GM12878 (cell line): ENCODE results near the gene B4GALT5. TPM values are rescaled to one million over a fixed set of nuclear protein-coding genes. Genes with fewer than 3 reads are reported as not detected.

Experiments used
- ATAC-seq: fragments of 200-7000 bp; cut with Tn5 transposase; 3 replicates; pipeline ENCODE4 v1.9.1; 2020; ENCODE audit warnings: mild to moderate bottlenecking, moderate library complexity
- BruUV-seq: library from RNA; stranded (reverse); fragments of 400-500 nt; replicated peaks from 2 replicates; lab custom pipeline; 2021; lab: Mats Ljungman, UMichigan
- CTCF ChIA-PET: fragments of 300-600 bp; sonication (Branson Sonifier 250); formaldehyde crosslinking; extraction: SDS; loops from one replicate; lab custom pipeline; 2021; ENCODE audit warnings: inconsistent platforms; lab: Yijun Ruan, JAX
- POLR2A ChIA-PET: fragments of 350-600 bp; formaldehyde crosslinking; extraction: SDS; loops from one replicate; lab custom pipeline; 2021; ENCODE audit warnings: inconsistent platforms; lab: Charles Lee
- RAD21 ChIA-PET: fragments of 300-600 bp; sonication (Branson Sonifier 250); formaldehyde crosslinking; loops from one replicate; lab custom pipeline; 2023; ENCODE audit warnings: antibody characterized with exemption; ENCODE audit not compliant: unreplicated experiment; lab: Charles Lee
- SMC1A ChIA-PET: fragments of 300-600 bp; sonication (Branson Sonifier 250); formaldehyde crosslinking; loops from one replicate; lab custom pipeline; 2023; ENCODE audit not compliant: unreplicated experiment, uncharacterized antibody; lab: Charles Lee
- DNase-seq: peaks from one replicate; pipeline ENCODE4 v3.0.0-alpha.2; 2011; ENCODE audit warnings: low read depth, low spot score
- FAIRE-seq: peaks from 3 replicates; lab custom pipeline; 2011; peaks lifted over from hg19 to GRCh38; lab: Jason Lieb, UNC
- H2AFZ ChIP-seq: 2 replicates; pipeline ENCODE4 v1.6.0; 2011; ENCODE audit warnings: low read depth, low read length, control low read depth; ENCODE audit not compliant: control insufficient read depth
- H3K27ac ChIP-seq: 2 replicates; pipeline ENCODE4 v1.5.1; 2011; ENCODE audit warnings: control low read depth; ENCODE audit not compliant: control insufficient read depth, insufficient read depth
- H3K27me3 ChIP-seq, 2 experiments: replicated peaks in 1 of 2; 2 replicates each; pipeline versions ENCODE4 v1.6.0 to v1.6.1; 2011; ENCODE audit warnings: low read length in 1 of 2; ENCODE audit not compliant: control insufficient read depth in 2 of 2, insufficient read depth in 2 of 2
- H3K36me3 ChIP-seq, 2 experiments: 2 replicates each; pipeline ENCODE4 v1.5.1; 2011; ENCODE audit warnings: low read length in 1 of 2; ENCODE audit not compliant: control insufficient read depth in 2 of 2, insufficient read depth in 2 of 2
- H3K4me1 ChIP-seq: 2 replicates; pipeline ENCODE4 v1.6.1; 2011; ENCODE audit warnings: mild to moderate bottlenecking, low read length, moderate library complexity, mixed read lengths; ENCODE audit not compliant: control insufficient read depth, insufficient read depth
- H3K4me2 ChIP-seq: 2 replicates; pipeline ENCODE4 v1.6.0; 2011; ENCODE audit warnings: control low read depth; ENCODE audit not compliant: control insufficient read depth, insufficient read depth
- H3K4me3 ChIP-seq: fragments of 200-600 bp; sonication (generic); 2 replicates; pipeline ENCODE4 v1.5.1; 2016
- H3K79me2 ChIP-seq: 2 replicates; pipeline ENCODE4 v1.6.0; 2011; ENCODE audit warnings: low read length; ENCODE audit not compliant: control insufficient read depth, insufficient read depth
- H3K9ac ChIP-seq: 2 replicates; pipeline ENCODE4 v1.8.0; 2011; ENCODE audit warnings: low read length, control low read depth, mixed read lengths; ENCODE audit not compliant: control insufficient read depth, insufficient read depth
- H3K9me3 ChIP-seq: replicated peaks from 3 replicates; pipeline ENCODE4 v1.5.1; 2011; ENCODE audit warnings: mild to moderate bottlenecking, low read length; ENCODE audit not compliant: control insufficient read depth, insufficient read depth
- H4K20me1 ChIP-seq: 2 replicates; pipeline ENCODE4 v1.6.0; 2011; ENCODE audit not compliant: control insufficient read depth, insufficient read depth
- BACH1 ChIP-seq: fragments of 450-650 bp; IDR thresholded peaks from 2 replicates; pipeline ENCODE4 v1.6.1; 2017; ENCODE audit warnings: mild to moderate bottlenecking, borderline replicate concordance
- CHD1 ChIP-seq: IDR thresholded peaks from 2 replicates; pipeline ENCODE4 v1.6.1; 2012; ENCODE audit warnings: low read depth, low read length, improper control_type of control experiment
- CREM ChIP-seq: IDR thresholded peaks from 2 replicates; pipeline ENCODE4 v1.6.1; 2014; ENCODE audit warnings: antibody characterized with exemption, low read depth
- E2F8 ChIP-seq: fragments of 450-650 bp; IDR thresholded peaks from 2 replicates; pipeline ENCODE4 v1.6.1; 2018; ENCODE audit warnings: mild to moderate bottlenecking, low read depth, moderate library complexity; ENCODE audit not compliant: partially characterized antibody
- IKZF2 ChIP-seq, 2 experiments: fragments of 450-650 bp; IDR thresholded peaks; 2 replicates each; pipeline ENCODE4 v1.6.1; 2017; ENCODE audit warnings: mild to moderate bottlenecking in 2 of 2, moderate library complexity in 2 of 2
- NR2F1 ChIP-seq: fragments of 450-650 bp; conservative IDR thresholded peaks from 2 replicates; pipeline ENCODE4 v1.6.1; 2017; ENCODE audit warnings: mild to moderate bottlenecking
- RCOR1 ChIP-seq: conservative IDR thresholded peaks from 2 replicates; pipeline ENCODE4 v1.6.1; 2012; ENCODE audit warnings: low read depth, low read length, improper control_type of control experiment
- RELB ChIP-seq: fragments of 450-650 bp; IDR thresholded peaks from 2 replicates; pipeline ENCODE4 v1.6.1; 2017; ENCODE audit warnings: low read depth, mild to moderate bottlenecking, moderate library complexity
- SPI1 ChIP-seq: IDR thresholded peaks from 2 replicates; pipeline ENCODE4 v1.6.1; 2011; ENCODE audit warnings: low read depth, mild to moderate bottlenecking, low read length, moderate library complexity, borderline replicate concordance; ENCODE audit not compliant: insufficient read depth
- SREBF1 ChIP-seq: IDR thresholded peaks from 2 replicates; pipeline ENCODE4 v1.6.1; 2012; ENCODE audit warnings: mild to moderate bottlenecking, low read length
- TCF7 ChIP-seq: IDR thresholded peaks from 2 replicates; pipeline ENCODE4 v1.6.1; 2014; ENCODE audit warnings: antibody characterized with exemption, borderline replicate concordance
- ZNF217 ChIP-seq: fragments of 450-650 bp; IDR thresholded peaks from 2 replicates; pipeline ENCODE4 v1.6.1; 2017; ENCODE audit warnings: antibody characterized with exemption, mild to moderate bottlenecking
- WGBS: methylation state at CpG from one replicate; pipeline ENCODE4 v1.1.6; 2016; ENCODE audit warnings: low lambda C conversion rate; ENCODE audit not compliant: insufficient replicate concordance, insufficient coverage; ENCODE audit errors: missing lambda C conversion rate; 5-methylcytosine and 5-hydroxymethylcytosine counted together
- in situ Hi-C: fragments of 300-500 bp; cut with MboI; formaldehyde crosslinking; loops from 9 replicates; pipeline ENCODE4 v1.14.3; 2018; ENCODE audit warnings: mixed read lengths
- intact Hi-C: fragments of 100-400 bp; cut with micrococcal nuclease; formaldehyde crosslinking; loops from one replicate; pipeline ENCODE4 v1.14.2; 2022; ENCODE audit not compliant: unreplicated experiment
- polyA plus RNA-seq, 11 experiments: library from polyadenylated mRNA; depleted of rRNA in 4 of 11; unstranded in 6 of 11; stranded (reverse) in 5 of 11; fragments of >200 nt; fragmentation: Nextera tagmentation in 4 of 11; fragmentation: Illumina TruSeq in 1 of 11; extraction: Ambion mirVana in 4 of 11; extraction: Trizol in 1 of 11; gene quantifications; 1 replicate in 1 of 11; 2 replicates in 10 of 11; pipeline versions ENCODE4 v1.2.1 to v1.2.3, GENCODE V29; 2011 to 2016; ENCODE audit warnings: inconsistent platforms in 2 of 11, missing spikeins in 2 of 11, low read depth in 1 of 11
- total RNA-seq, 4 experiments: library from RNA; depleted of rRNA in 3 of 4; stranded (reverse); fragments of >200 nt in 3 of 4; fragmentation: Illumina TruSeq in 1 of 4; extraction: Trizol in 1 of 4; gene quantifications; 2 replicates each; pipeline versions ENCODE4 v1.2.1 to v1.2.3, GENCODE V29; 2013 to 2021

The B4GALT5 gene
- total and polyA plus RNA-seq, 10 of the 15 experiments (the other 5 are each of a cell fraction or from before 2014, with no cell fraction given) = 2.0 to 55.5 (median 20.2) TPM

DNA sequence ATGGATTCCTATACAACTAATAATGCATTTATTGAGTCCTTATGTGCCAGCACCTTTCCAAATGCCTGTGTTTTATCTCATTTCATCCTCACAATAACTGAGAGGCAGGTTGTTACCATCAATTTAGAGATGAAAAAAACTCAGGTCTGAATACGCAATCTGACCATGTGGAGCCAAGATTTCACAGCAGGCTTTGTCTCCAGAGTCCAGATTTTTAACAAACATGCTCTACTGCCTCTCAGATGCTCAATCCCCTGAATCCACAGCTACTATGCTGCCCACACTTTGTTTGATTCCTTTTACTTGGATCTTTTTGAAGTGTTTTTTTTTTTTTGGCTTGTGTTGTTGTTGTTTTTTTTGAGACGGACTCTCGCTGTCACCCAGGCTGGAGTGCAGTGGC is 46.8 kb downstream of the B4GALT5 start:
- H3K9me3 ChIP-seq = no peaks in the 10 kb centered on the region
- H3K4me3 ChIP-seq = no peak overlapping the region
- DNase-seq (no peak), ATAC-seq (no peak), FAIRE-seq (no peak)
- H3K9ac ChIP-seq = no peak overlapping the region
- CTCF ChIA-PET = interaction anchor here (3.6 kb wide), 1 partner anchor 179 kb away, joined by 22 read pairs; no protein-coding TSS in a partner anchor
- no peak overlapping the region for H3K27ac ChIP-seq
- TF ChIP-seq CREM (no peak), NR2F1 (no peak), RCOR1 (no peak)
- RAD21 ChIA-PET = interaction anchor here (2.8 to 3.9 kb wide), 3 partner anchors 8 to 155 kb away, joined by 12 to 36 read pairs (median 15); no protein-coding TSS in a partner anchor
- peaks cover 85% of the 10 kb centered on the region for H3K79me2 ChIP-seq
- H3K27me3 ChIP-seq = no peaks in the 10 kb centered on the region
- H3K36me3 ChIP-seq = no peaks in the 10 kb centered on the region
- intact Hi-C loops (no loop called here), in situ Hi-C loops (no loop called here)
- H2AFZ ChIP-seq = no peak overlapping the region
- 67% methylated on average over 3 of the region's 3 CpGs for WGBS
- no peaks in the 10 kb centered on the region for H4K20me1 ChIP-seq
- SMC1A ChIA-PET = interaction anchor here (1.3 to 8.3 kb wide), 3 partner anchors 37 to 146 kb away, joined by 5 to 110 read pairs (median 89); no protein-coding TSS in a partner anchor
- no TSS peak for BruUV-seq
- POLR2A ChIA-PET = interaction anchor here (0.6 to 1.6 kb wide), 2 partner anchors 9 to 39 kb away, joined by 4 to 6 read pairs; no protein-coding TSS in a partner anchor
- H3K4me2 ChIP-seq = no peak overlapping the region
- H3K4me1 ChIP-seq = peaks cover 52% of the 10 kb centered on the region

DNA sequence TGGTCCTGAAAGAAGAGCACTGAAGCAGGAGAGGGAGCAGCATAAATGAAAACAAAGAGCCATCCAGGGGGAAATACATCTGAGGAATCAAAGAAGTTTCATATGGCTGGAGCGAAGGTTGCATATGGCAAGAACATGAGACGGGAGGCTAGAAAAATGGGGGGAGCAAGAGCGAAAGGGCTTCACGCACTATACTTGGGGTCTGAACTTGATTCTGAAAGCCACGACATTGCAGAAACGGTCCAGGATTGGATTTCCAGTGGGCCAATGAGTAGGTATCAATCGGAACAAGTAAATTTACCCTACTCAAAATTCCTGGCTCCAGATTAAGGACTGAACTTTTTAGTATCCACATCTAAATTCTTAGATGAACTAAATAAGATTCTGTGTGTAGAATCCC is 47.9 kb downstream of the B4GALT5 start:
- DNase-seq = no peak
- ChIA-PET CTCF (interaction anchor here (1.9 kb wide), 1 partner anchor 180 kb away, joined by 6 read pairs; no protein-coding TSS in a partner anchor), SMC1A (interaction anchor here (0.8 to 8.3 kb wide), 5 partner anchors 9 to 82 kb away, joined by 3 to 110 read pairs (median 3); no protein-coding TSS in a partner anchor), RAD21 (interaction anchor here (0.8 kb wide), 1 partner anchor 13 kb away, joined by 4 read pairs; no protein-coding TSS in a partner anchor), POLR2A (no interaction called here)
- no peak overlapping the region for H3K9ac ChIP-seq
- 98% methylated on average over 7 of the region's 7 CpGs for WGBS
- ATAC-seq = no peak
- peaks cover 83% of the 10 kb centered on the region for H3K79me2 ChIP-seq
- intact Hi-C loops (no loop called here), in situ Hi-C loops (no loop called here)
- no peak overlapping the region for H3K27ac ChIP-seq
- FAIRE-seq = no peak
- no peaks in the 10 kb centered on the region for H3K9me3 ChIP-seq
- H3K4me1 ChIP-seq = peaks cover 51% of the 10 kb centered on the region
- no peak overlapping the region for H3K4me3 ChIP-seq
- H3K27me3 ChIP-seq = no peaks in the 10 kb centered on the region
- H3K4me2 ChIP-seq = no peak overlapping the region
- H3K36me3 ChIP-seq = no peaks in the 10 kb centered on the region
- no peaks in the 10 kb centered on the region for H4K20me1 ChIP-seq
- no peak overlapping the region for H2AFZ ChIP-seq
- no TSS peak for BruUV-seq
- no peak for TF ChIP-seq SPI1
- TF ChIP-seq CHD1 = no peak
- no peak for TF ChIP-seq SREBF1
- TF ChIP-seq TCF7 = no peak
- TF ChIP-seq IKZF2 (IDR thresholded peaks at IDR 0.05) = no peak
- no peak for TF ChIP-seq BACH1
- no peak for TF ChIP-seq RELB
- TF ChIP-seq ZNF217 = no peak
- no peak for TF ChIP-seq E2F8
